BLaER1 (cell line): ENCODE data around the gene CENPB.
"Not testable (repeated sequence)": the region's sequence is repeated elsewhere in the genome, so short reads cannot be mapped to it uniquely, and the experiment has no call there.

Experiments used
- H3K27ac ChIP-seq: shearing (Covaris generic); formaldehyde crosslinking; 2 replicates; pipeline ENCODE4 v1.8.1; 2022
- H3K27me3 ChIP-seq: shearing (Covaris generic); formaldehyde crosslinking; 2 replicates; pipeline ENCODE4 v1.8.1; 2022
- H3K36me3 ChIP-seq: shearing (Covaris generic); formaldehyde crosslinking; 2 replicates; pipeline ENCODE4 v1.8.1; 2022
- H3K4me1 ChIP-seq: shearing (Covaris generic); formaldehyde crosslinking; 2 replicates; pipeline ENCODE4 v1.8.1; 2022
- H3K4me2 ChIP-seq: shearing (Covaris generic); formaldehyde crosslinking; 2 replicates; pipeline ENCODE4 v1.8.1; 2022
- H3K4me3 ChIP-seq: shearing (Covaris generic); formaldehyde crosslinking; 2 replicates; pipeline ENCODE4 v1.8.1; 2022
- H3K9ac ChIP-seq: shearing (Covaris generic); formaldehyde crosslinking; 2 replicates; pipeline ENCODE4 v1.8.1; 2022
- H3K9me3 ChIP-seq: shearing (Covaris generic); formaldehyde crosslinking; 2 replicates; pipeline ENCODE4 v1.8.1; 2022
- H4K20me1 ChIP-seq: shearing (Covaris generic); formaldehyde crosslinking; 2 replicates; pipeline ENCODE4 v1.8.1; 2022
- Cebpa-rat ChIP-seq: shearing (Covaris generic); IDR thresholded peaks from 2 replicates; pipeline ENCODE4 v1.8.1; 2022

CENPB gene

GRCh38 chr20:3786665-3787323 lies at the start of gene CENPB:
CENPB (minus strand) TSS chr20:3786740; CDS start chr20:3786483, 257 bp downstream.
- H3K27ac ChIP-seq: peak within 1 kb of the TSS; percentile 92
- H3K9ac ChIP-seq: peak within 1 kb of the TSS; percentile 93
- no peaks in the 10 kb centered on the region for H3K27me3 ChIP-seq
- peak within 1 kb of the TSS; percentile 89 for H3K4me3 ChIP-seq
- H3K4me1 ChIP-seq: peaks cover 38% of the 10 kb centered on the region
- peaks cover 19% of the 10 kb centered on the region for H3K36me3 ChIP-seq
- no peaks in the 10 kb centered on the region for H3K9me3 ChIP-seq
- no peak for TF ChIP-seq Cebpa-rat
- peaks cover 43% of the 10 kb centered on the region for H4K20me1 ChIP-seq
- H3K4me2 ChIP-seq: peak within 1 kb of the TSS; percentile 92

- no peaks in the 10 kb centered on the region for H3K36me3 ChIP-seq
- no peaks in the 10 kb centered on the region for H3K27me3 ChIP-seq
- no peak overlapping the region for H3K27ac ChIP-seq
- no peak overlapping the region for H3K9ac ChIP-seq
- H3K4me3 ChIP-seq: no peak overlapping the region
- H3K4me1 ChIP-seq: peaks cover 25% of the 10 kb centered on the region
- no peaks in the 10 kb centered on the region for H3K9me3 ChIP-seq
- H3K4me2 ChIP-seq: no peak overlapping the region
- no peak for TF ChIP-seq Cebpa-rat
- no peaks in the 10 kb centered on the region for H4K20me1 ChIP-seq
These were observed 49.6 kb upstream of the CENPB start for GRCh38 chr20:3836132-3836531.

GRCh38 chr20:3829891-3830290 lies 43.4 kb upstream of the CENPB start:
- H4K20me1 ChIP-seq, H3K4me2 ChIP-seq, H3K27me3 ChIP-seq, H3K9me3 ChIP-seq, H3K9ac ChIP-seq, H3K27ac ChIP-seq, H3K4me3 ChIP-seq, H3K36me3 ChIP-seq: not testable (repeated sequence)
- H3K4me1 ChIP-seq: peaks cover 28% of the 10 kb centered on the region

- no peak overlapping the region for H3K27ac ChIP-seq
- H3K36me3 ChIP-seq: peaks cover 19% of the 10 kb centered on the region
- TF ChIP-seq Cebpa-rat: no peak
These were observed 42.3 kb upstream of the CENPB start for GRCh38 chr20:3828798-3829197.

GRCh38 chr20:3826420-3826819 lies 39.9 kb upstream of the CENPB start:
- Histone ChIP-seq H3K4me2 (peak overlapping the region; percentile 91), H3K4me1 (peaks cover 36% of the 10 kb centered on the region), H3K36me3 (peaks cover 36% of the 10 kb centered on the region), H3K9ac (0 out of 2 replicates have a peak overlapping the region, but pooled peaks have one; percentile 26), H4K20me1 (no peaks in the 10 kb centered on the region), H3K9me3 (no peaks in the 10 kb centered on the region), H3K27ac (peak overlapping the region; percentile 40), H3K4me3 (no peak overlapping the region), H3K27me3 (no peaks in the 10 kb centered on the region)
- no peak for TF ChIP-seq Cebpa-rat

More at GRCh38 chr20:3828798-3829197, 42.3 kb upstream of the CENPB start:
- Histone ChIP-seq H4K20me1 (no peaks in the 10 kb centered on the region), H3K9ac (no peak overlapping the region), H3K4me2 (no peak overlapping the region), H3K9me3 (no peaks in the 10 kb centered on the region), H3K4me3 (no peak overlapping the region), H3K4me1 (peaks cover 33% of the 10 kb centered on the region), H3K27me3 (no peaks in the 10 kb centered on the region)

- no peak for TF ChIP-seq Cebpa-rat
- peaks cover 36% of the 10 kb centered on the region for H3K36me3 ChIP-seq
- peaks cover 41% of the 10 kb centered on the region for H3K4me1 ChIP-seq
- peak overlapping the region; percentile 40 for H3K27ac ChIP-seq
- H3K9me3 ChIP-seq: no peaks in the 10 kb centered on the region
- no peaks in the 10 kb centered on the region for H3K27me3 ChIP-seq
- no peak overlapping the region for H3K9ac ChIP-seq
- no peak overlapping the region for H3K4me3 ChIP-seq
- no peaks in the 10 kb centered on the region for H4K20me1 ChIP-seq
- peak overlapping the region; percentile 91 for H3K4me2 ChIP-seq
These were observed 39.0 kb upstream of the CENPB start for GRCh38 chr20:3825526-3825925.

GRCh38 chr20:3823881-3824280 lies 37.3 kb upstream of the CENPB start:
- Histone ChIP-seq H4K20me1 (no peaks in the 10 kb centered on the region), H3K9me3 (no peaks in the 10 kb centered on the region), H3K4me2 (no peak overlapping the region), H3K27me3 (no peaks in the 10 kb centered on the region), H3K4me1 (peaks cover 51% of the 10 kb centered on the region), H3K4me3 (no peak overlapping the region), H3K9ac (no peak overlapping the region), H3K36me3 (peaks cover 36% of the 10 kb centered on the region), H3K27ac (no peak overlapping the region)
- no peak for TF ChIP-seq Cebpa-rat

- no peaks in the 10 kb centered on the region for H3K9me3 ChIP-seq
- no peaks in the 10 kb centered on the region for H3K27me3 ChIP-seq
- H4K20me1 ChIP-seq: no peaks in the 10 kb centered on the region
- H3K4me2 ChIP-seq: no peak overlapping the region
- H3K36me3 ChIP-seq: peaks cover 33% of the 10 kb centered on the region
- no peak overlapping the region for H3K27ac ChIP-seq
- no peak for TF ChIP-seq Cebpa-rat
- H3K9ac ChIP-seq: no peak overlapping the region
- H3K4me3 ChIP-seq: no peak overlapping the region
- peaks cover 56% of the 10 kb centered on the region for H3K4me1 ChIP-seq
These were observed 35.5 kb upstream of the CENPB start for GRCh38 chr20:3821996-3822395.

GRCh38 chr20:3820901-3821727 lies 34.6 kb upstream of the CENPB start:
- peaks cover 33% of the 10 kb centered on the region for H3K36me3 ChIP-seq
- H3K27ac ChIP-seq: peak overlapping the region; percentile 96
- H4K20me1 ChIP-seq: no peaks in the 10 kb centered on the region
- H3K9ac ChIP-seq: peak overlapping the region; percentile 93
- TF ChIP-seq Cebpa-rat: no peak
- no peaks in the 10 kb centered on the region for H3K27me3 ChIP-seq
- no peaks in the 10 kb centered on the region for H3K9me3 ChIP-seq
- H3K4me3 ChIP-seq: peak overlapping the region; percentile 74
- H3K4me1 ChIP-seq: peaks cover 54% of the 10 kb centered on the region
- H3K4me2 ChIP-seq: peak overlapping the region; percentile 88
